WTC11 (cell line): ENCODE measurements around the gene FGFR3. TPM values are rescaled to one million over a fixed set of nuclear protein-coding genes. Genes with fewer than 3 reads are reported as not detected.

Experiments used
- ATAC-seq: fragments of 200-7000 bp; cut with Tn5 transposase; 2 replicates; pipeline ENCODE4 v1.10.0; 2021; ENCODE audit warnings: mild to moderate bottlenecking, moderate library complexity
- CTCF ChIA-PET: fragments of 300-600 bp; sonication (Branson Sonifier 250); formaldehyde crosslinking; loops from one replicate; lab custom pipeline; 2021; ENCODE audit warnings: antibody characterized with exemption; lab: Charles Lee
- POLR2A ChIA-PET: fragments of 350-600 bp; sonication (Branson Sonifier 250); formaldehyde crosslinking; loops from one replicate; lab custom pipeline; 2021; ENCODE audit warnings: antibody characterized with exemption; lab: Charles Lee
- DNase-seq: peaks from one replicate; pipeline ENCODE4 v3.0.0; 2021; ENCODE audit warnings: low spot score
- H3K27ac Mint-ChIP-seq: 2 replicates; pipeline ENCODE4 v1.8.0; 2021; ENCODE audit warnings: mixed read lengths
- H3K27me3 Mint-ChIP-seq: 2 replicates; pipeline ENCODE4 v1.8.0; 2021; ENCODE audit warnings: low read depth, mild to moderate bottlenecking, moderate library complexity, mixed read lengths
- H3K36me3 Mint-ChIP-seq: 2 replicates; pipeline ENCODE4 v1.8.0; 2021; ENCODE audit warnings: mixed read lengths
- H3K4me1 Mint-ChIP-seq: 2 replicates; pipeline ENCODE4 v1.8.0; 2022; ENCODE audit warnings: mixed read lengths
- H3K4me3 Mint-ChIP-seq: 2 replicates; pipeline ENCODE4 v1.8.0; 2021; ENCODE audit warnings: mild to moderate bottlenecking, moderate library complexity, mixed read lengths
- H3K9me3 Mint-ChIP-seq: 2 replicates; pipeline ENCODE4 v1.8.0; 2021; ENCODE audit warnings: mixed read lengths
- ARID4B ChIP-seq: sonication (generic); formaldehyde crosslinking; IDR thresholded peaks from 2 replicates; pipeline ENCODE4 v1.8.0; 2023; ENCODE audit warnings: missing genetic modification reagents, mild to moderate bottlenecking, borderline replicate concordance
- CDX4 ChIP-seq: fragments of 250-450 bp; sonication (Bioruptor Pico); IDR thresholded peaks from 2 replicates; pipeline ENCODE4 v1.9.0; 2021; ENCODE audit warnings: moderate library complexity, mild to moderate bottlenecking, inconsistent platforms, borderline replicate concordance
- CREB1 ChIP-seq: sonication (generic); formaldehyde crosslinking; IDR thresholded peaks from 2 replicates; pipeline ENCODE4 v1.8.0; 2023; ENCODE audit warnings: mild to moderate bottlenecking, missing genetic modification reagents
- CREM ChIP-seq: sonication (generic); formaldehyde crosslinking; IDR thresholded peaks from 2 replicates; pipeline ENCODE4 v1.8.1; 2022; ENCODE audit warnings: mild to moderate bottlenecking, missing genetic modification reagents, moderate library complexity
- ETV6 ChIP-seq: sonication (generic); formaldehyde crosslinking; IDR thresholded peaks from 2 replicates; pipeline ENCODE4 v1.8.1; 2022; ENCODE audit warnings: mild to moderate bottlenecking, missing genetic modification reagents
- FOXK1 ChIP-seq: sonication (generic); formaldehyde crosslinking; IDR thresholded peaks from 2 replicates; pipeline ENCODE4 v1.8.0; 2022; ENCODE audit warnings: mild to moderate bottlenecking, moderate library complexity, missing genetic modification reagents
- FOXP1 ChIP-seq: sonication (generic); formaldehyde crosslinking; IDR thresholded peaks from 2 replicates; pipeline ENCODE4 v1.8.0; 2022; ENCODE audit warnings: missing genetic modification reagents, mild to moderate bottlenecking, moderate library complexity, borderline replicate concordance
- HMGA2 ChIP-seq: fragments of 250-450 bp; sonication (Bioruptor Pico); IDR thresholded peaks from 2 replicates; pipeline ENCODE4 v1.4.0; 2021; ENCODE audit warnings: mild to moderate bottlenecking, moderate library complexity
- MYBL2 ChIP-seq: sonication (generic); formaldehyde crosslinking; IDR thresholded peaks from 2 replicates; pipeline ENCODE4 v1.8.1; 2023; ENCODE audit warnings: mild to moderate bottlenecking, moderate library complexity, missing genetic modification reagents
- NFE2L1 ChIP-seq: sonication (generic); formaldehyde crosslinking; IDR thresholded peaks from 2 replicates; pipeline ENCODE4 v1.8.1; 2023; ENCODE audit warnings: missing genetic modification reagents
- NFYB ChIP-seq: sonication (generic); formaldehyde crosslinking; conservative IDR thresholded peaks from 2 replicates; pipeline ENCODE4 v1.8.0; 2022; ENCODE audit warnings: low read depth, missing genetic modification reagents
- NR3C1 ChIP-seq: sonication (generic); formaldehyde crosslinking; conservative IDR thresholded peaks from 2 replicates; pipeline ENCODE4 v1.8.1; 2023; ENCODE audit warnings: low read depth, mild to moderate bottlenecking, missing genetic modification reagents
- OVOL2 ChIP-seq: fragments of 250-450 bp; sonication (Bioruptor Pico); IDR thresholded peaks from 2 replicates; pipeline ENCODE4 v1.9.0; 2021; ENCODE audit warnings: mild to moderate bottlenecking, borderline replicate concordance
- SMAD3 ChIP-seq: sonication (generic); formaldehyde crosslinking; IDR thresholded peaks from 2 replicates; pipeline ENCODE4 v1.8.0; 2022; ENCODE audit warnings: missing genetic modification reagents, mild to moderate bottlenecking, borderline replicate concordance
- SMAD4 ChIP-seq: sonication (generic); formaldehyde crosslinking; IDR thresholded peaks from 2 replicates; pipeline ENCODE4 v1.8.0; 2022; ENCODE audit warnings: mild to moderate bottlenecking, missing genetic modification reagents
- SP1 ChIP-seq: sonication (generic); formaldehyde crosslinking; conservative IDR thresholded peaks from 2 replicates; pipeline ENCODE4 v1.8.1; 2022; ENCODE audit warnings: missing genetic modification reagents
- TEAD4 ChIP-seq: sonication (generic); formaldehyde crosslinking; IDR thresholded peaks from 2 replicates; pipeline ENCODE4 v1.8.0; 2022; ENCODE audit warnings: mild to moderate bottlenecking, missing genetic modification reagents
- ZMAT4 ChIP-seq: fragments of 250-450 bp; sonication (Bioruptor Pico); IDR thresholded peaks from 2 replicates; pipeline ENCODE4 v1.9.0; 2021; ENCODE audit warnings: mild to moderate bottlenecking
- ZNF263 ChIP-seq: sonication (generic); formaldehyde crosslinking; IDR thresholded peaks from 2 replicates; pipeline ENCODE4 v1.8.1; 2022; ENCODE audit warnings: low read depth, mild to moderate bottlenecking, moderate library complexity, missing genetic modification reagents
- ZNF396 ChIP-seq: fragments of 250-450 bp; sonication (Bioruptor Pico); IDR thresholded peaks from 2 replicates; pipeline ENCODE4 v1.8.0; 2021; ENCODE audit warnings: mild to moderate bottlenecking, moderate library complexity, borderline replicate concordance
- ZNF512 ChIP-seq: sonication (generic); formaldehyde crosslinking; IDR thresholded peaks from 2 replicates; pipeline ENCODE4 v1.8.1; 2022; ENCODE audit warnings: missing genetic modification reagents, borderline replicate concordance
- ZNF671 ChIP-seq: fragments of 250-450 bp; sonication (Bioruptor Pico); IDR thresholded peaks from 2 replicates; pipeline ENCODE4 v1.8.0; 2021; ENCODE audit warnings: mild to moderate bottlenecking
- total RNA-seq: library from RNA; stranded (reverse); gene quantifications from 3 replicates; pipeline ENCODE4 v1.2.3, GENCODE V29; 2021

The FGFR3 gene
- total RNA-seq, 1 experiment from 2014 or later, result 19.9 TPM

GRCh38 chr4:1812720-1813119 lies 19.6 kb downstream of the FGFR3 start:
- TF ChIP-seq ZMAT4 (CRISPR knock-in tag) (no peak), FOXP1 (CRISPR knock-in tag) (no peak), HMGA2 (CRISPR knock-in tag) (no peak), MYBL2 (CRISPR knock-in tag) (no peak), TEAD4 (no peak), OVOL2 (CRISPR knock-in tag) (no peak), ZNF263 (no peak)
- H3K27ac Mint-ChIP-seq, result peak overlapping the region; percentile 39
- ATAC-seq, result no peak
- H3K4me3 Mint-ChIP-seq, result no peak overlapping the region
- CTCF ChIA-PET, result interaction anchor here (0.7 to 4.7 kb wide), 5 partner anchors 11 to 100 kb away, joined by 3 to 48 read pairs (median 4); no protein-coding TSS in a partner anchor
- H3K9me3 Mint-ChIP-seq, result no peaks in the 10 kb centered on the region
- peaks cover 20% of the 10 kb centered on the region for H3K36me3 Mint-ChIP-seq
- H3K4me1 Mint-ChIP-seq, result no peaks in the 10 kb centered on the region
- POLR2A ChIA-PET, result interaction anchor here (0.8 kb wide), 1 partner anchor 92 kb away, joined by 4 read pairs; the partner anchor contains the start of gene TMEM129
- H3K27me3 Mint-ChIP-seq, result no peaks in the 10 kb centered on the region
- DNase-seq, result no peak

GRCh38 chr4:1813231-1813630 lies 20.1 kb downstream of the FGFR3 start:
- CTCF ChIA-PET, result interaction anchor here (0.5 to 4.7 kb wide), 8 partner anchors 61 to 118 kb away, joined by 3 to 48 read pairs (median 3); no protein-coding TSS in a partner anchor
- no peak overlapping the region for H3K27ac Mint-ChIP-seq
- no peak overlapping the region for H3K4me3 Mint-ChIP-seq
- TF ChIP-seq CDX4 (CRISPR knock-in tag), result no peak
- TF ChIP-seq FOXK1 (CRISPR knock-in tag), result no peak
- no peak for TF ChIP-seq SMAD4 (CRISPR knock-in tag)
- no peak for TF ChIP-seq SP1 (CRISPR knock-in tag)
- no peak for TF ChIP-seq ARID4B (CRISPR knock-in tag)
- no peak for TF ChIP-seq ZNF671 (CRISPR knock-in tag)
- no peak for TF ChIP-seq CREM (CRISPR knock-in tag)
- no peak for TF ChIP-seq NFYB (CRISPR knock-in tag)
- no peak for TF ChIP-seq NFE2L1 (CRISPR knock-in tag)
- TF ChIP-seq ZNF396 (CRISPR knock-in tag), result no peak
- no peak for TF ChIP-seq NR3C1 (CRISPR knock-in tag)
- TF ChIP-seq ZNF512 (CRISPR knock-in tag), result no peak
- no peak for TF ChIP-seq SMAD3 (CRISPR knock-in tag)
- no peak for TF ChIP-seq ETV6 (CRISPR knock-in tag)
- TF ChIP-seq CREB1 (CRISPR knock-in tag), result no peak
- no peak for TF ChIP-seq ZMAT4 (CRISPR knock-in tag)
- no peak for DNase-seq
- POLR2A ChIA-PET, result no interaction called here
- H3K9me3 Mint-ChIP-seq, result no peaks in the 10 kb centered on the region
- H3K27me3 Mint-ChIP-seq, result no peaks in the 10 kb centered on the region
- H3K4me1 Mint-ChIP-seq, result no peaks in the 10 kb centered on the region
- no peak for ATAC-seq
- H3K36me3 Mint-ChIP-seq, result peaks cover 24% of the 10 kb centered on the region
